Progenitor cell of endocrine pancreas (in vitro differentiated cells): ENCODE measurements around the gene TNIP1. TPM values are rescaled to one million over a fixed set of nuclear protein-coding genes. Genes with fewer than 3 reads are reported as not detected.

Source experiments
- DNase-seq: peaks from one replicate; pipeline ENCODE4 v3.0.0; 2021; ENCODE audit warnings: low spot score; ENCODE audit not compliant: unreplicated experiment
- H3K27ac Mint-ChIP-seq: 2 replicates; pipeline ENCODE4 v1.8.0; 2021; ENCODE audit warnings: mild to moderate bottlenecking, moderate library complexity, mixed read lengths
- H3K27me3 Mint-ChIP-seq: 2 replicates; pipeline ENCODE4 v1.8.0; 2021; ENCODE audit warnings: mixed read lengths
- H3K36me3 Mint-ChIP-seq: 2 replicates; pipeline ENCODE4 v1.8.0; 2022; ENCODE audit warnings: mixed read lengths; ENCODE audit not compliant: insufficient read depth
- H3K4me1 Mint-ChIP-seq: 2 replicates; pipeline ENCODE4 v1.8.0; 2021; ENCODE audit warnings: low read depth, mixed read lengths
- H3K4me3 Mint-ChIP-seq: 2 replicates; pipeline ENCODE4 v1.8.0; 2021; ENCODE audit warnings: low read depth, mild to moderate bottlenecking, moderate library complexity, mixed read lengths
- H3K9me3 Mint-ChIP-seq: 2 replicates; pipeline ENCODE4 v1.8.0; 2021; ENCODE audit warnings: low read depth, mixed read lengths
- total RNA-seq: library from RNA; stranded (reverse); gene quantifications from 2 replicates; pipeline ENCODE4 v1.2.1, GENCODE V29; 2021
- TF ChIP-seq, protein P1 (sequence below): fragments of 200-600 bp; sonication (generic); IDR thresholded peaks from one replicate; pipeline ENCODE4 v1.5.0; 2021; ENCODE audit warnings: antibody characterized with exemption, mild to moderate bottlenecking; ENCODE audit not compliant: unreplicated experiment

TNIP1 gene
- total RNA-seq, 1 donor from 2014 or later: 55.0 TPM

DNA sequence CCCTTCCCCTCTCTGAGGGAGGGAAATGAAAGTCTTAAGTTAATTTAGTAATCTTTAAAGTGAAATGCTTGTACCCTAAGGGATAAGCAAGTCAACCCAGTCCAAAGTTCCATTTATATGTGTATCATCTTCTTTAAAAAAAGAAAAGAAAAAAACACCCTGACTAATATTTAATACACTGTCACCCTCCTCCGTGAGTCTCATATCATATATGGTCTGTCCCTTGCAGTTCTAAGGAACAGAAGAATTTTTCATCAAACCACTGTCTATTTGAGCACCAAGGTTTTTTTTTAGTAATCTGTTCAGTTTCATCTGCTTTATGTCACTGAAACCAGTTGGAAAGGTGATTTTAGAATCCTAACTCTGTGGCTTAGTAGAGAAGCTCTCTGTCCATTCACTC is 15.2 kb downstream of the TNIP1 start:
- no peaks in the 10 kb centered on the region for H3K9me3 Mint-ChIP-seq
- H3K4me3 Mint-ChIP-seq: no peak overlapping the region
- peaks cover 5% of the 10 kb centered on the region for H3K36me3 Mint-ChIP-seq
- no peak overlapping the region for H3K27ac Mint-ChIP-seq
- no peak for DNase-seq
- H3K27me3 Mint-ChIP-seq: no peaks in the 10 kb centered on the region
- H3K4me1 Mint-ChIP-seq: no peaks in the 10 kb centered on the region
- TF ChIP-seq, protein P1, sequence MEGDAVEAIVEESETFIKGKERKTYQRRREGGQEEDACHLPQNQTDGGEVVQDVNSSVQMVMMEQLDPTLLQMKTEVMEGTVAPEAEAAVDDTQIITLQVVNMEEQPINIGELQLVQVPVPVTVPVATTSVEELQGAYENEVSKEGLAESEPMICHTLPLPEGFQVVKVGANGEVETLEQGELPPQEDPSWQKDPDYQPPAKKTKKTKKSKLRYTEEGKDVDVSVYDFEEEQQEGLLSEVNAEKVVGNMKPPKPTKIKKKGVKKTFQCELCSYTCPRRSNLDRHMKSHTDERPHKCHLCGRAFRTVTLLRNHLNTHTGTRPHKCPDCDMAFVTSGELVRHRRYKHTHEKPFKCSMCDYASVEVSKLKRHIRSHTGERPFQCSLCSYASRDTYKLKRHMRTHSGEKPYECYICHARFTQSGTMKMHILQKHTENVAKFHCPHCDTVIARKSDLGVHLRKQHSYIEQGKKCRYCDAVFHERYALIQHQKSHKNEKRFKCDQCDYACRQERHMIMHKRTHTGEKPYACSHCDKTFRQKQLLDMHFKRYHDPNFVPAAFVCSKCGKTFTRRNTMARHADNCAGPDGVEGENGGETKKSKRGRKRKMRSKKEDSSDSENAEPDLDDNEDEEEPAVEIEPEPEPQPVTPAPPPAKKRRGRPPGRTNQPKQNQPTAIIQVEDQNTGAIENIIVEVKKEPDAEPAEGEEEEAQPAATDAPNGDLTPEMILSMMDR: no peak

DNA sequence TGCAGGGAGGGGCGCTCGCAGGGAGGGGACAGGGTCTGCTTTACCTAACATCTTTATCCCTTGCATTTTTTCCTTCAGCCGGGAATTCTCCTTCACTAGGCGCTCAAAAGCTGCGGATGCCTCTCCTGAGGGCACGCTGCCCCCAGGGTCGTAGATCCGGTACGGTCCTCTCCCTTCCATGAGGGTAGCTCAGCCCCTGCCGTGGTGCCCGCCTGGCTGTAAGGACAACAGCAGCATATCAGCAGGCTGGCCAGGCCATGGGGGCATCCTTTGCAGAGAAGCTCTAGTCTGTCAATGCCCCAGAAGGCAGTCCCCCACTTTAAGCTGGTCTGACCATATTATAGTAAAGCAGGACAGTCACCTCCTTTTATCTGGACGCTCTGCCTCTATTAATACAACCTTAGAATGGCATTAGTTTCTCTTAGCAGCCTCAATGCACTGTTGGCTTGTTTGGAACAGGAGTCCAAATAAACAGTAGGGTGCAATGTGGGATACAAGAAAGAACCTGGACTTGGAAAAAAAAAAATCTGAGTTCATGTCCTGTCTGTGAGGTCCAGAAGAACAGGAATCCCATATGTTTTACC is 15.8 kb downstream of the TNIP1 start:
- DNase-seq: no peak
- H3K27ac Mint-ChIP-seq: no peak overlapping the region
- H3K27me3 Mint-ChIP-seq: no peaks in the 10 kb centered on the region
- H3K36me3 Mint-ChIP-seq: peaks cover 5% of the 10 kb centered on the region
- TF ChIP-seq, protein P1: no peak
- H3K4me1 Mint-ChIP-seq: no peaks in the 10 kb centered on the region
- H3K9me3 Mint-ChIP-seq: no peaks in the 10 kb centered on the region
- no peak overlapping the region for H3K4me3 Mint-ChIP-seq

- Mint-ChIP-seq H3K36me3 (peaks cover 11% of the 10 kb centered on the region), H3K4me3 (no peak overlapping the region), H3K27ac (no peak overlapping the region), H3K4me1 (peaks cover 3% of the 10 kb centered on the region), H3K9me3 (no peaks in the 10 kb centered on the region), H3K27me3 (no peaks in the 10 kb centered on the region)
- DNase-seq: no peak
- TF ChIP-seq, protein P1: no peak
These were observed 17.5 kb downstream of the TNIP1 start for GRCh38 chr5:151063142-151063989.

GRCh38 chr5:151062405-151063141 is 18.3 kb downstream of the TNIP1 start:
- peaks cover 3% of the 10 kb centered on the region for H3K4me1 Mint-ChIP-seq

GRCh38 chr5:151060742-151061141 is 20.1 kb downstream of the TNIP1 start:
- Mint-ChIP-seq H3K4me3 (no peak overlapping the region), H3K4me1 (peaks cover 4% of the 10 kb centered on the region), H3K36me3 (peaks cover 14% of the 10 kb centered on the region), H3K9me3 (no peaks in the 10 kb centered on the region), H3K27me3 (no peaks in the 10 kb centered on the region), H3K27ac (peak overlapping the region; percentile 29)
- TF ChIP-seq, protein P1: no peak
- no peak for DNase-seq

More at GRCh38 chr5:151062405-151063141, 18.3 kb downstream of the TNIP1 start:
- no peak overlapping the region for H3K27ac Mint-ChIP-seq
- H3K36me3 Mint-ChIP-seq: peaks cover 11% of the 10 kb centered on the region
- no peaks in the 10 kb centered on the region for H3K9me3 Mint-ChIP-seq
- no peaks in the 10 kb centered on the region for H3K27me3 Mint-ChIP-seq
- no peak for DNase-seq
- H3K4me3 Mint-ChIP-seq: no peak overlapping the region
- TF ChIP-seq, protein P1: no peak
